IPS-11a (cell line): ENCODE data around the gene CCDC187.

Experiments used
- H3K4me3 ChIP-seq: one replicate; pipeline ENCODE4 v1.5.1; 2013; ENCODE audit warnings: low read depth, low read length, control low read depth

The CCDC187 gene

DNA sequence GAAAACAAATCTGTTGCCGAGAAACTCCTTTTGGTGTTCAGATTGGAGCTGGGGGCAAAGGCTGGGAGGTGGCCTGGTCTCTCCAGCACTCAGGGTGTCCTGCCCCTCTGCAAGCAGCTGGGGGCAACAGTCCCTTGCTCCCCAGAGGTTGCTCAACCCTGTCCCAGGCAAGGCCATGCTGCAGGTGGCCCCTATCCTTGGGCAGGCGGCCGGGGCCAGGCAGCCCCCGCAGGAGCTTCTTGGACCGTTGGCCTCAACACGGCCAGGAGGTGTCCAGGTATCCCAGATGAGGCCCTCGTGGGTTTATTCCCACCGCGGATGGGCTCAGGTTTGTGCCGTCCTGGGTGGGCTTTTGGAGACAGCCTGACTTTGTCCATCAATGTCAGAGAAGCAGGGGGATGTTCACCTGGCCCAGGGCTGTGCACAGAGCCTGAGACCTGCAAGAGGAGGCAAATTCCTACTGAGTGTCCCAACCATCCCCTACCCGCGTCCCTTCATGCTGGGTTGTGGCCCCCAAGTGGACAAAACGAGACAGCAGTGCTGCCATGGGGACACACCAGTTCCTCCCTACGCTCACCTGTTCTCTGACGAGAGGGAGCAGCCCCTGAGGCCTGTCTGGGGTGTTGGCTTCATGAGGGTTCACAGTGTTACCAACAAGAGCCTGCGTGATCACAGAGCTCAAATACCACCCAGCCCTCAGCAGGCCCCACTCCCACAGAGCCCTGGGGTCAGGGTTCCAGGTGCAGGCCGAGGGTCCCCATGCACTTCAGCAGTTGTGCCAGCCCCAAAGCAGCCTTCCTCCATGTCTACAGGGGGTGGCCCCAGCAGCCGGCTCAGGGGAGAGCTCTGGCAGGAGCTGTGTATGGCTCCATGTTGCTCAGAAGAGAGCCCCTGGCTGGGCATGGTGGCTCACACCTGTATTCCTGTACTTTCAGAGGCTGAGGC is 9.5 kb upstream of the CCDC187 start:
- H3K4me3 ChIP-seq: no peak overlapping the region

GRCh38 chr9:136312436-136312835 is 8.5 kb upstream of the CCDC187 start:
- no peak overlapping the region for H3K4me3 ChIP-seq

GRCh38 chr9:136312009-136312375 is 8.1 kb upstream of the CCDC187 start:
- no peak overlapping the region for H3K4me3 ChIP-seq

DNA sequence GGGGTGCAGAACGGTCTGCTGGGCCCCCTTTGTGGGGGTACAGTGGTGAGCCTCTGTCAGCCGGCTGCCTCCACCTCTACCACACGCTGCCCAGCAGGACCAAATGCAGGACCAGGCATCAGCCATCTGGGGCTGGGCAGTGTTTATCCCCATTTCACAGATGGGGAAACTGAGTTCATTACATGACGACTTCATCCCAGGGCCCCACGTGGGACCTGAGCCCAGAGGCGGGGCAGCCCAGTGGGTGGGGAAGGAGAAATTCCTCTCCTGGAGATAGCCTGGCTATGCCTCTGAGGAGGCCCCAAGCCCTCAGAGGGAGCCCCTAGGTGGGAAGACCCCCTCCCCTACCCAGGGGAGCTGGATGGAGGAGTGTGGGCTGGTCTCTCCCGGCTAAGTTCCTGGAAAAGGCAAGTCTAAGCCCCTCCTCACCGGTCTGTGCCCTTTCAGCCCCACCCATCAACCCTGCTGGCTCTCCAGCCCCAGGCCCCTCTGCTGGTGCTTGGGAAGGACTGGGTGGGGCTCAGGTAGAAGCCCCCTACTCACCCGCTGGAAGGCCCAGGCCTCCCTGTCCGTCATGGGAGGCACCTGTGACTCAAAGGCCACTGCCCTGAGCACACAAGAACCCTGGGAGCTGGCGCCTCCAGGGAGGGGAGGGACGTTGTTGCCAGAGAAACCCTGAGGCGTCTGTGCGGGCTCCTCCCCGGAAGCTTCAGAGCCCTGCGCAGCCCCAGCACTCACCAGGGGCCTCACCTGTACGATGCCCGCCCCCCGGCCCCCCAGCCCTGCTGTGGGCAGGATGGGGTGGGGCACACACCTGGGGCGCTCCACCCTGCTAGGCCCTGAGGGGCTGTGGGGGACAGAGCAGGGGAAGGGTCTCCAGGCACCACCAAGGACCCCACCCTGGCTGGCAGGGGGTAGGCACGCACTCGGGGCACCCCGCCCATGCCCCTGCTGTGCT is 7.4 kb upstream of the CCDC187 start:
- no peak overlapping the region for H3K4me3 ChIP-seq

- H3K4me3 ChIP-seq: no peak overlapping the region
These were observed 6.6 kb upstream of the CCDC187 start for GRCh38 chr9:136310273-136311030.

DNA sequence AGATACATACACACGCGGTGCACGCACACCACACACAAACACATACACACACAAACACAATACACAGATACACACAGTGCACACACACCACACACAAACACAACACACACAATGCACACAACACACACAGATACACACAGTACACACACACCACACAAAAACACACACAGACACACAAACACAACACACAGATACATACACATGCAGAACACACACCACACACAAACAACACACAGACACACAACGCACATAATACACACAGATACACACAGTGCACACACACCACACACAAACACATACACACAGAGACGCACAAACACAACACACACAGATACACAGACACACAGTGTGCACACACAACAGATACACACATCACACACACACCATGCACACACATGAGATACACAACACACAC is 5.9 kb upstream of the CCDC187 start:
- H3K4me3 ChIP-seq: no peak overlapping the region

DNA sequence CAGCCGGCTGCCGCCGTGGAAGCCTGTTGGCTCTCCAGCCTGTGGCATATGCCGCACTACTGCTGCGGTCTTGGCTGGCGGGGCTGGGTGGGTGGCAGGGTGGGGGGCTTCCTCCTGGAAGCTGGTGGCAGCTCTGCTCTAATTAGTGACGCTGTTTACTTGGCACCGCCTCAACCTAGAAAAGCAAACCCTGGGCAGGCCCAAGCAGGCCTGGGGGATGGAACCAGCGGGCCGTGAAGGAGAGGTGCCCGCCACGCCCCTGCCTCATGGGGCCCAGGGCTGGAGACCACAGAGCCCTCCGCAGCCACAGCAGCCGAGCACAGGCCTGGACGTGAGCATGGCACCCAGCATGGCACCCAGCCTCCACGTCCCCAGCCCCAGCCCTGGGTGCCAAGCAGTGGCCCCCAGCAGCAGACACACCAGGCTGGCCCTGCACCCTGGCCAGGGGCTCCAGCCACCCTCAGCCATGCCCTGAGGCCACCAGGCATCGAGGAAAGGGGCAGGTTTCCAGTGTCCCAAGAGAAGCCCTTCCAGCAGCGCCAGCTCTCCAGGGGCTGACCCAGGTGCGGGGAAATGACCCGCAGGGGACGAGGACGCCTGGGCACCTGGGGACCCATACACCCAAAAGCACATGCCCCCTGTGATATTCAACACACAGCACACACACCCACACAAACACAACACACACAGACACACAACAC is 5.4 kb upstream of the CCDC187 start:
- H3K4me3 ChIP-seq: no peak overlapping the region

DNA sequence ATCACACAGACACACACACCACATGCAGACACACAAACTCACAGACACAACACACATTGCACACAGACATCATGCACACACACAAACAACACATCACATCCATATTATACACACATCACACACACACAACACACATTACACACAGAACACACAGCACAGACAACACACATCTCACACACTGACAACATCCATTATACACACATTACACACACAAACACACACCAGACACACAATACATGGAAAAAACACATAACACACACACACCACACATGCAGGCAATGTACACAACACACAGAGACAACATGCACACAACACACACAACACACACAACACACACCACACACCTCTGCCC is 4.8 kb upstream of the CCDC187 start:
- H3K4me3 ChIP-seq: no peak overlapping the region

GRCh38 chr9:136308006-136308701 is 4.3 kb upstream of the CCDC187 start:
- no peak overlapping the region for H3K4me3 ChIP-seq

DNA sequence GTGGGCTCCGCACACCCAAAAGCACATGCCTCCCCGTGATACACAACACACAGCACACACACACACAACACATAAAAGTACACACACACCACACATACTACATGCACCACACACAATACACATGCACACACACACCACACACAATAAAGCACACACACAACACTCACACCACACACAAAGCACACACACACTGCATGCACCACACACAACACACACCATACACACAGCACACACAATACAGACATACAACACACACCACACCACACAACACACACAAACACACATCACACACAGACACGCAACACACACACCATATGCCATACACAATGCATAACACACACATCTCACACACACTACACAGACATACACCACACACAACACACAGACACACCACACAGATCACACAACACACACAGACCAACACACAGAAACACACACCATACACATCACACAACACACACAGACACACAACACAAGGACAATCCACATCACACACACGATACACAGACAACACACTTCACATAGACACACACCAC is 3.4 kb upstream of the CCDC187 start:
- H3K4me3 ChIP-seq: no peak overlapping the region

DNA sequence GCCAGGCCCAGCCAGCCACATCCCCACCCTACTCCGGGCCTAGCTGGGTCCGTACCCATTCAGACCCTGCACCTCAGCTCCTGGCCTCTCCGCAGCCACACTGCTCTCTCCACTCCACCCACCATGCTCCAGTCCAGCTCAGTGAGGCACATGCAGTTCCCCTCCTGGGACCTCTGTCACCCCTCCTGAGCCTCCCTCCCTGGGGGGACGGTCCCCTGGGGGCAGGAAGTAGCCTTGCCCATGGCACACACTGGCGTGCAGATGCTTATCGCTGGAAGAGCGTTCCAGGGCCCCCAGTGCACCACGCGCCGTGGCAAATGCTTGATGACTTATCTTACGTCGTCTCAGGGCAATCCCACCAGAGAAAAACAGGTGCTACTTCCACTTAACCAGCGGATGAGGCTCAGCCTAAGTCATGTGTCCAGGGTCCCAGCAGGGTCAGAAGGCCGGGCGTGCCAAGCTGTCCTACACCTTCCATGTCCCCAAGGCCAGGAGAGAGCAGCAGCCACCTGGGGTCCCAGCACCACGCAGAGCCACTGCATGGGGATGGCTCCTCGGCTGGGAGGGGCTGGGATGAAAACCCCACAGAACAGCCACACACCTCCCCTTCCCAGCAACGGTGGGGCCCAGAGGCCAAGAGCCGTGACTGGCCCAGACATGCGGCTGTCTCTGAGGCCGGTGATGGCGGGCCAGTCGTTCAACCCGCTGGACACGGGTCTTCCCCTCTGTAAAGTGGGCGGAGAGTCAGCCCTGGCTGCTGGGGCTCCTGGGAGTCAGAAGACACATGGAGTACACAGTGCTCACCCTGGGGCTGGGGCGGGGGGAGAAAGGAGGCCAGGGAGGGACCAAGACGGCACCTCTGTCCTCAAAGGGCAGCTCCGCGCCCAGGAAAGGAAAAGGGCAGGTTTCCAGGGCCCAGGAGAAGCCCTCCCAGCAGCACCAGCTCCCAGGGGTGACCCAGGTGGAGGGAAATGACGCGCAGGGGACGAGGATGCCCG is 2.6 kb upstream of the CCDC187 start:
- H3K4me3 ChIP-seq: no peak overlapping the region

- no peak overlapping the region for H3K4me3 ChIP-seq
These were observed 1.9 kb upstream of the CCDC187 start for GRCh38 chr9:136305804-136306203.

- no peak overlapping the region for H3K4me3 ChIP-seq
These were observed 1.1 kb upstream of the CCDC187 start for GRCh38 chr9:136304981-136305380.

DNA sequence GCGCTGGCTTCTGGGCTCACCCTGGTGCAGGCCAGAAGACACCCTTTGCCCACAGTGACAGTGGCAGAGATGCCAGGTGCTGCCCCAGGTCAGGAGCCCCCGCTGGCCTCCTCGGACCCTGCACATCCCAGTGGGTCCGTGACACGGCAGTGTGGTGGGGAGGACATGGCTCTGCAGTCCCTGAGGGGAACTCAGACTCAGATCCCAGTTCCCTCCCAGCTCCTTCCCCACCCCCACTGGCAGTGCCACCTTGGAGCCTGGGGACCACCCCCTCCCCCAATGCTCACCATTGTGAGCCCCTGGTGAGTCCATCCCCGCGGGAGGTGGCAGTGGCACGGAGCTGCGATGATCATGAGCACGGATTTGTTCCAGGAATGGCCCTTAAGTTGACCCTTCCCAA is 562 bp upstream of the CCDC187 start:
- no peak overlapping the region for H3K4me3 ChIP-seq

- no peak overlapping the region for H3K4me3 ChIP-seq
These were observed 649 bp downstream of the CCDC187 start for GRCh38 chr9:136303066-136303824.

- no peak overlapping the region for H3K4me3 ChIP-seq
These were observed 1.4 kb downstream of the CCDC187 start for GRCh38 chr9:136302527-136302926.

DNA sequence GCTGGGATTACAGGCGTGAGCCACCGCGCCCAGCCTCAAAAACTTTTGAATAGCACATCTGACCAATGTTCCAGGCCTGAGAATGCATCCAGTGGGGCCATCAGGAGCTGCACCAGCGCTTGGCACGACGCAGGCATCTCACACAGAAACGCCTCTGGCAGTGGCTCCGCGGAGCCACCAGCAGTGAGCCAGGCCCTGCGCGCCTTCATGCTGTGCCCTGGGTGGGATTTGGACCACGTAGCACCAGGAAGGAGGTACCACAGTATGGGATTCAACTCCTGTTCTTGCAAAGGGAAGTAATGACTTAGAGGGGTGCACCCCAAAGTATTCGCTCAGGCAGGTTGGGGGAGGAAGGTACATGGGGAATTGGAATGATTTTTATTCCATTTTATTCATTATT is 3.0 kb downstream of the CCDC187 start:
- H3K4me3 ChIP-seq: no peak overlapping the region
